Measurements from ENCODE around the gene TMEM131L. TPM values are rescaled to one million over a fixed set of nuclear protein-coding genes. Genes with fewer than 3 reads are reported as not detected.
"Not testable (repeated sequence)": the region's sequence is repeated elsewhere in the genome, so short reads cannot be mapped to it uniquely, and the experiment has no call there.

The TMEM131L gene
- total RNA-seq, 6 experiments from 2014 or later: 7.7 to 8.9 (median 8.0) TPM

DNA sequence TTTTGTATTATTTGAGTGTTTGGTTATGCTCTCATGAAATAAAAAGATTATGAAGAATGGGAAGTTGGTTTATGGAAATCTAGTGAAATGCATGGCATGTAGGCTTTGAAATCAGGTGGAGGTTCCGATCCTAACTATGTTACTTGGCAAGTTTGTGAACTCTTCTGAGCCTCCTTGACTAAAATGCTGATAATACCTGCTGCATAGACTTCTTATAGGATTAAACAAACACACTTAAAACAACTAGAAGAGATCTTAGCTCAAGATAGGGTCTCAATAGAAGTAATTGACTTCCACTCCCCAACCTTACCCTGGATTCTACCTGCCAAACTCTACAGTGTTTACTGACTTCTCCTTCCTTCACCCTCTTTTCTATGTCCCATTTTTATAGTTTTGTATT lies 195.7 kb downstream of the TMEM131L start:
- H3K36me3 Mint-ChIP-seq (ENCODE audit: low read depth): no peaks in the 10 kb centered on the region
- DNase-seq: no peak
- TF ChIP-seq, protein P1, sequence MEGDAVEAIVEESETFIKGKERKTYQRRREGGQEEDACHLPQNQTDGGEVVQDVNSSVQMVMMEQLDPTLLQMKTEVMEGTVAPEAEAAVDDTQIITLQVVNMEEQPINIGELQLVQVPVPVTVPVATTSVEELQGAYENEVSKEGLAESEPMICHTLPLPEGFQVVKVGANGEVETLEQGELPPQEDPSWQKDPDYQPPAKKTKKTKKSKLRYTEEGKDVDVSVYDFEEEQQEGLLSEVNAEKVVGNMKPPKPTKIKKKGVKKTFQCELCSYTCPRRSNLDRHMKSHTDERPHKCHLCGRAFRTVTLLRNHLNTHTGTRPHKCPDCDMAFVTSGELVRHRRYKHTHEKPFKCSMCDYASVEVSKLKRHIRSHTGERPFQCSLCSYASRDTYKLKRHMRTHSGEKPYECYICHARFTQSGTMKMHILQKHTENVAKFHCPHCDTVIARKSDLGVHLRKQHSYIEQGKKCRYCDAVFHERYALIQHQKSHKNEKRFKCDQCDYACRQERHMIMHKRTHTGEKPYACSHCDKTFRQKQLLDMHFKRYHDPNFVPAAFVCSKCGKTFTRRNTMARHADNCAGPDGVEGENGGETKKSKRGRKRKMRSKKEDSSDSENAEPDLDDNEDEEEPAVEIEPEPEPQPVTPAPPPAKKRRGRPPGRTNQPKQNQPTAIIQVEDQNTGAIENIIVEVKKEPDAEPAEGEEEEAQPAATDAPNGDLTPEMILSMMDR (IDR thresholded peaks at IDR 0.05): no peak
- H3K27me3 Mint-ChIP-seq (ENCODE audit: insufficient read depth): peaks cover 11% of the 10 kb centered on the region
- H3K9me3 Mint-ChIP-seq: no peaks in the 10 kb centered on the region
- H3K4me3 Mint-ChIP-seq: no peak overlapping the region
- no peaks in the 10 kb centered on the region for H3K4me1 Mint-ChIP-seq (ENCODE audit: low read depth)
- no peak overlapping the region for H3K27ac Mint-ChIP-seq

- no peak overlapping the region for H3K4me3 Mint-ChIP-seq
- peaks cover 14% of the 10 kb centered on the region for H3K27me3 Mint-ChIP-seq (ENCODE audit: insufficient read depth)
Observed at GRCh38 chr4:153663667-153664066, 197.5 kb downstream of the TMEM131L start.

DNA sequence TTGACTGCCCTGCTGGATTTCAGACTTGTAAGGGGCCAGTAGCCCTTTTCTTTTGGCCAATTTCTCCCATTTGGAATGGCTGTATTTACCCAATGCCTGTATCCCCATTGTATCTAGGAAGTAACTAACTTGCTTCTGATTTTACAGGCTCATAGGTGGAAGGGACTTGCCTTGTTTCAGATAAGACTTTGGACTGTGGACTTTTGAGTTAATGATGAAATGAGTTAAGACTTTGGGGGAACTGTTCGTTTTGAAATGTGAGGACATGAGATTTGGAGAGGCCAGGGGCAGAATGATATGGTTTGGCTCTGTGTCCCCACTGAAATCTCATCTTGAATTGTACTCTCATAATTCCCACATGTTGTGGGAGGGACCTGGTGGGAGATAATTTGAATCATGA lies 200.3 kb downstream of the TMEM131L start:
- H3K4me1 Mint-ChIP-seq (ENCODE audit: low read depth); DNase-seq; H3K36me3 Mint-ChIP-seq (ENCODE audit: low read depth); H3K27ac Mint-ChIP-seq; H3K4me3 Mint-ChIP-seq; H3K9me3 Mint-ChIP-seq: not testable (repeated sequence)
- peaks cover 19% of the 10 kb centered on the region for H3K27me3 Mint-ChIP-seq (ENCODE audit: insufficient read depth)

More at GRCh38 chr4:153663667-153664066, 197.5 kb downstream of the TMEM131L start:
- Mint-ChIP-seq H3K9me3 (no peaks in the 10 kb centered on the region), H3K27ac (no peak overlapping the region), H3K4me1 (ENCODE audit: low read depth) (no peaks in the 10 kb centered on the region), H3K36me3 (ENCODE audit: low read depth) (no peaks in the 10 kb centered on the region)
- TF ChIP-seq, protein P1 (IDR thresholded peaks at IDR 0.05): no peak
- DNase-seq: no peak

- Mint-ChIP-seq H3K27ac (no peak overlapping the region), H3K4me1 (ENCODE audit: low read depth) (no peaks in the 10 kb centered on the region), H3K4me3 (no peak overlapping the region), H3K27me3 (ENCODE audit: insufficient read depth) (peaks cover 21% of the 10 kb centered on the region), H3K36me3 (ENCODE audit: low read depth) (no peaks in the 10 kb centered on the region), H3K9me3 (no peaks in the 10 kb centered on the region)
- DNase-seq: no peak
- TF ChIP-seq, protein P1 (IDR thresholded peaks at IDR 0.05): no peak
Observed at GRCh38 chr4:153668647-153669046, 202.5 kb downstream of the TMEM131L start.

DNA sequence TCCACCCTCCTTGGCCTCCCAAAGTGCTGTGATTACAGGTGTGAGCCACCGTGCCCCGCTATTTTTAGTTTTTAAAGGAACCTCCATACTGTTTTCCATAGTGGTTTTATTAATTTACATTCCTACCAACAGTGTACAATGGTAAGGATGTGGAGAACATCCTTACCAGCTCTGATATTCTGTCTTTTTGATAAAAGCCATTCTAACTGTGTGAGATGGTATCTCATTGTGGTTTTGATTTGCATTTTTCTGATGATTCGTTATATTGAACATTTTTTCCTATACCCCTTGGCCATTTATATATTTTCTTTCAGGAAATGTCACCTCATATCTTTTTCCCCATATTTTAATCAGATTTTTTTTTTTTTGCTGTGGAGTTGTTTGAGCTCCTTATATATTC lies 203.7 kb downstream of the TMEM131L start:
- no peaks in the 10 kb centered on the region for H3K9me3 Mint-ChIP-seq
- H3K4me1 Mint-ChIP-seq (ENCODE audit: low read depth): no peaks in the 10 kb centered on the region
- H3K27ac Mint-ChIP-seq: no peak overlapping the region
- TF ChIP-seq, protein P1 (IDR thresholded peaks at IDR 0.05): no peak
- DNase-seq: no peak
- H3K27me3 Mint-ChIP-seq (ENCODE audit: insufficient read depth): peaks cover 19% of the 10 kb centered on the region
- no peaks in the 10 kb centered on the region for H3K36me3 Mint-ChIP-seq (ENCODE audit: low read depth)
- H3K4me3 Mint-ChIP-seq: no peak overlapping the region

- peak overlapping the region; percentile 54; the same call in 1 of the 2 replicates for H3K27ac Mint-ChIP-seq
Observed at GRCh38 chr4:153676486-153676885, 210.3 kb downstream of the TMEM131L start.

More at GRCh38 chr4:153676486-153676885, 210.3 kb downstream of the TMEM131L start:
- Mint-ChIP-seq H3K36me3 (ENCODE audit: low read depth) (no peaks in the 10 kb centered on the region), H3K4me1 (ENCODE audit: low read depth) (peaks cover 12% of the 10 kb centered on the region), H3K9me3 (no peaks in the 10 kb centered on the region; the same call in 1 of the 2 replicates), H3K4me3 (no peak overlapping the region; the same call in 1 of the 2 replicates), H3K27me3 (ENCODE audit: insufficient read depth) (peaks cover 13% of the 10 kb centered on the region)
- DNase-seq: peak; percentile 25
- TF ChIP-seq, protein P1 (IDR thresholded peaks at IDR 0.05): no peak

Data from HFFc6 (cell line).